HepG2 (cell line): ENCODE results near the gene KBTBD2. TPM values are rescaled to one million over a fixed set of nuclear protein-coding genes. Genes with fewer than 3 reads are reported as not detected.

Source experiments
- AFF4 ChIP-seq: sonication (generic); formaldehyde crosslinking; IDR thresholded peaks from 2 replicates; pipeline ENCODE4 v1.4.0; 2020; ENCODE audit warnings: missing genetic modification reagents
- CENPX ChIP-seq: sonication (generic); formaldehyde crosslinking; IDR thresholded peaks from 2 replicates; pipeline ENCODE4 v1.9.0; 2021; ENCODE audit warnings: mild to moderate bottlenecking, missing genetic modification reagents, moderate library complexity
- FOSL1 ChIP-seq: sonication (generic); formaldehyde crosslinking; IDR thresholded peaks from 2 replicates; pipeline ENCODE4 v1.9.0; 2021; ENCODE audit warnings: missing genetic modification reagents, borderline replicate concordance
- HOXA5 ChIP-seq: sonication (generic); formaldehyde crosslinking; IDR thresholded peaks from 2 replicates; pipeline ENCODE4 v1.4.0; 2020; ENCODE audit warnings: missing genetic modification reagents
- MIXL1 ChIP-seq: IDR thresholded peaks from 2 replicates; pipeline ENCODE4 v1.6.1; 2016
- MLLT10 ChIP-seq: sonication (generic); formaldehyde crosslinking; IDR thresholded peaks from 2 replicates; pipeline ENCODE4 v1.4.0; 2020; ENCODE audit warnings: missing genetic modification reagents
- PCBP2 ChIP-seq: fragments of 200-400 bp; formaldehyde crosslinking; optimal IDR thresholded peaks from 2 replicates; pipeline ENCODE3; 2018; ENCODE audit warnings: low read length, low read depth; ENCODE audit not compliant: poor library complexity, severe bottlenecking
- ZNF232 ChIP-seq: sonication (generic); formaldehyde crosslinking; IDR thresholded peaks from 2 replicates; pipeline ENCODE4 v1.4.0; 2020; ENCODE audit warnings: missing genetic modification reagents, borderline replicate concordance
- ZNF274 ChIP-seq: sonication (generic); formaldehyde crosslinking; IDR thresholded peaks from 2 replicates; pipeline ENCODE4 v1.5.1; 2020; ENCODE audit warnings: mild to moderate bottlenecking, missing genetic modification reagents
- ZNF646 ChIP-seq: sonication (generic); formaldehyde crosslinking; IDR thresholded peaks from 2 replicates; pipeline ENCODE4 v1.9.0; 2021; ENCODE audit warnings: mild to moderate bottlenecking, missing genetic modification reagents
- ZNF766 ChIP-seq: sonication (generic); formaldehyde crosslinking; IDR thresholded peaks from 2 replicates; pipeline ENCODE4 v1.5.0; 2020; ENCODE audit warnings: missing genetic modification reagents, borderline replicate concordance
- ZNF772 ChIP-seq: sonication (generic); formaldehyde crosslinking; IDR thresholded peaks from 2 replicates; pipeline ENCODE4 v1.5.0; 2020; ENCODE audit warnings: mild to moderate bottlenecking, missing genetic modification reagents
- polyA plus RNA-seq, 8 experiments: library from polyadenylated mRNA; depleted of rRNA in 3 of 8; stranded (reverse) in 7 of 8; unstranded in 1 of 8; fragments of >200 nt; fragmentation: Illumina TruSeq in 4 of 8; extraction: Trizol in 4 of 8; gene quantifications; 2 replicates each; pipeline versions ENCODE4 v1.2.1 to v1.2.3, GENCODE V29; 2011 to 2016; ENCODE audit warnings: low read depth in 4 of 8, missing spikeins in 1 of 8, mixed read lengths in 1 of 8; ENCODE audit not compliant: insufficient read depth in 1 of 8
- total RNA-seq, 5 experiments: library from RNA; depleted of rRNA; stranded (reverse); fragments of >200 nt; fragmentation: Illumina TruSeq; extraction: Trizol; gene quantifications; 2 replicates each; pipeline ENCODE4 v1.2.3, GENCODE V29; 2016; ENCODE audit warnings: low read depth in 1 of 5
- TF ChIP-seq, protein P1 (sequence below): sonication (generic); formaldehyde crosslinking; IDR thresholded peaks from 2 replicates; pipeline ENCODE4 v1.8.1; 2022; ENCODE audit warnings: low read depth, mild to moderate bottlenecking, missing genetic modification reagents

The KBTBD2 gene
- total and polyA plus RNA-seq, 2 of the 13 experiments (the other 11 are each of a cell fraction or from before 2014, with no cell fraction given), result 24.0 to 25.2 TPM

DNA sequence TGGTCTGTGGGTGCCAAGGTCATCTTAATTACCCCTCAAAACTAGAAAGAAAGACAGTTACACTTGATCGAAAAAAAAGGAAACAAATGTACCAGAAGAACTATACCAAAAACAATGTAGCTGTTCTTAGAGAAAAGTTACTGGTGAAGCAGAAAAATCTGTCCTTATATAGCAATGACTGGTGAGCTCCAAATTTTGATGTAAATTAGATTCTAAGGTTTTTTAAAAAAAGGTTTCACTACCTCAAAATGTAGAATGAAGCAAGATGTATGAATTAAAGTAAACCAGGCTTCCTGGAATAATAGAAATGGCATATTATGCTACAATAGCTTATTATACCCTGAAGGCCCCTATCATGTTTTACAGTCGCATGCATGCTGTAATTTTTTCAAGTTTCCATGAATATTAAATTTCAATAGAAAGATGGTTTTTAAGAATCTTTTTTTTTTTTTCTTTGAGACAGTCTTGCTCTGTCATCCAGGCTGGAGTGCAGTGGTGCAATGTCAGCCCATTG is 37.3 kb upstream of the KBTBD2 start (continued):
- TF ChIP-seq AFF4 (CRISPR knock-in tag) (no peak), ZNF232 (CRISPR knock-in tag) (no peak), FOSL1 (CRISPR knock-in tag) (no peak), ZNF646 (CRISPR knock-in tag) (no peak), ZNF766 (CRISPR knock-in tag) (no peak), ZNF772 (no peak), PCBP2 (no peak), MLLT10 (no peak), CENPX (CRISPR knock-in tag) (no peak), MIXL1 (CRISPR knock-in tag) (no peak), HOXA5 (no peak), ZNF274 (no peak)
- TF ChIP-seq, protein P1, sequence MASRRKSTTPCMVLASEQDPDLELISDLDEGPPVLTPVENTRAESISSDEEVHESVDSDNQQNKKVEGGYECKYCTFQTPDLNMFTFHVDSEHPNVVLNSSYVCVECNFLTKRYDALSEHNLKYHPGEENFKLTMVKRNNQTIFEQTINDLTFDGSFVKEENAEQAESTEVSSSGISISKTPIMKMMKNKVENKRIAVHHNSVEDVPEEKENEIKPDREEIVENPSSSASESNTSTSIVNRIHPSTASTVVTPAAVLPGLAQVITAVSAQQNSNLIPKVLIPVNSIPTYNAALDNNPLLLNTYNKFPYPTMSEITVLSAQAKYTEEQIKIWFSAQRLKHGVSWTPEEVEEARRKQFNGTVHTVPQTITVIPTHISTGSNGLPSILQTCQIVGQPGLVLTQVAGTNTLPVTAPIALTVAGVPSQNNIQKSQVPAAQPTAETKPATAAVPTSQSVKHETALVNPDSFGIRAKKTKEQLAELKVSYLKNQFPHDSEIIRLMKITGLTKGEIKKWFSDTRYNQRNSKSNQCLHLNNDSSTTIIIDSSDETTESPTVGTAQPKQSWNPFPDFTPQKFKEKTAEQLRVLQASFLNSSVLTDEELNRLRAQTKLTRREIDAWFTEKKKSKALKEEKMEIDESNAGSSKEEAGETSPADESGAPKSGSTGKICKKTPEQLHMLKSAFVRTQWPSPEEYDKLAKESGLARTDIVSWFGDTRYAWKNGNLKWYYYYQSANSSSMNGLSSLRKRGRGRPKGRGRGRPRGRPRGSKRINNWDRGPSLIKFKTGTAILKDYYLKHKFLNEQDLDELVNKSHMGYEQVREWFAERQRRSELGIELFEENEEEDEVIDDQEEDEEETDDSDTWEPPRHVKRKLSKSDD (CRISPR knock-in tag), result no peak
